Coronary artery (tissue), 2 donors: ENCODE results near the gene LRFN4.
A peak's percentile ranks its signal among the peaks of the same experiment; 100 is the strongest.

ENCODE experiments used
- DNase-seq: peaks from one replicate; pipeline ENCODE4 v3.0.0-alpha.2; 2017; ENCODE audit warnings: low spot score
- H3K27ac ChIP-seq, 2 donors: fragments of 200-600 bp; sonication (generic); one replicate each; pipeline ENCODE4 v1.5.1; 2016 to 2019
- H3K4me3 ChIP-seq: fragments of 200-600 bp; sonication (generic); 2 replicates; pipeline ENCODE4 v1.5.1; 2016; ENCODE audit warnings: mild to moderate bottlenecking, moderate library complexity
- CTCF ChIP-seq: fragments of 200-600 bp; sonication (generic); IDR thresholded peaks from one replicate; pipeline ENCODE4 v1.5.1; 2019; ENCODE audit warnings: antibody characterized with exemption

The LRFN4 gene

GRCh38 chr11:66856496-66857233 is at the start of gene LRFN4:
TSS of gene LRFN4 (plus strand) at chr11:66857064. CDS start at chr11:66857745, 681 bp downstream.
- no peak for TF ChIP-seq CTCF
- Histone ChIP-seq H3K27ac (peak within 1 kb of the TSS; percentile 90 to 92), H3K4me3 (peak within 1 kb of the TSS; percentile 79)
- DNase-seq: no peak

GRCh38 chr11:66809592-66809991 is 47.3 kb upstream of the LRFN4 start:
- Histone ChIP-seq H3K27ac (no peak overlapping the region), H3K4me3 (no peak overlapping the region)
- TF ChIP-seq CTCF: no peak
- no peak for DNase-seq

GRCh38 chr11:66810576-66811185 is 46.2 kb upstream of the LRFN4 start:
- TF ChIP-seq CTCF: no peak
- Histone ChIP-seq H3K4me3 (no peak overlapping the region), H3K27ac (no peak overlapping the region)
- DNase-seq: no peak

GRCh38 chr11:66814678-66815077 is 42.2 kb upstream of the LRFN4 start:
- TF ChIP-seq CTCF: no peak
- Histone ChIP-seq H3K27ac (no peak overlapping the region), H3K4me3 (no peak overlapping the region)
- DNase-seq: no peak

GRCh38 chr11:66815646-66816045 is 41.2 kb upstream of the LRFN4 start:
- DNase-seq: no peak
- no peak for TF ChIP-seq CTCF
- no peak overlapping the region for H3K4me3 ChIP-seq
- H3K27ac ChIP-seq: no peak overlapping the region

GRCh38 chr11:66818231-66818955 is 38.5 kb upstream of the LRFN4 start:
- Histone ChIP-seq H3K4me3 (no peak overlapping the region), H3K27ac (no peak overlapping the region)
- no peak for DNase-seq
- no peak for TF ChIP-seq CTCF
